GM19372 (cell line): ENCODE data around the gene OXCT2.
"Not testable (repeated sequence)": the region's sequence is repeated elsewhere in the genome, so short reads cannot be mapped to it uniquely, and the experiment has no call there.

ENCODE experiments used
- ATAC-seq: cut with Tn5 transposase; IDR thresholded peaks from one replicate; pipeline ENCODE4 v1.9.1; 2021; ENCODE audit warnings: mild to moderate bottlenecking, low read depth, moderate library complexity; ENCODE audit not compliant: unreplicated experiment

OXCT2 gene

DNA sequence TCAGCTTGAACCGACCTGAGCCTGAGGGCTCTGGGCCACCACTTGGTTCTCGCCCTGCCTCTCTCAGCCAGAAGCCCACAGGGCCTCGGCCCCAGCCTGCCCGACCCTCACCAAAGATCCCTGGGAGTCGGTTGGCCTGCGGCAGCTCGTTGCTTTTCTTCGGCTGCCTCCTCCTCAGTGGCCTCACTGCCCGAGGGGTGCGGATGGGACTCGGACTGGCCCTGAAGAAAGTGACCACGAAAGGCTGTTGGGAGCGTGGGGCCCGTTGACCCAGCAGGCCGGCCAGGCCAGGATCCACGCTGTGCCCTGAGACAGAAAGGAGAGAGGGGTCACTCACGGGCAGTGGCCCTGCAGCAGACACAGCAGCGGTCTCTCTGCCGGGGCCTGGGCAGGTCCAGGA is 6.6 kb downstream of the OXCT2 start:
- ATAC-seq: not testable (repeated sequence)

DNA sequence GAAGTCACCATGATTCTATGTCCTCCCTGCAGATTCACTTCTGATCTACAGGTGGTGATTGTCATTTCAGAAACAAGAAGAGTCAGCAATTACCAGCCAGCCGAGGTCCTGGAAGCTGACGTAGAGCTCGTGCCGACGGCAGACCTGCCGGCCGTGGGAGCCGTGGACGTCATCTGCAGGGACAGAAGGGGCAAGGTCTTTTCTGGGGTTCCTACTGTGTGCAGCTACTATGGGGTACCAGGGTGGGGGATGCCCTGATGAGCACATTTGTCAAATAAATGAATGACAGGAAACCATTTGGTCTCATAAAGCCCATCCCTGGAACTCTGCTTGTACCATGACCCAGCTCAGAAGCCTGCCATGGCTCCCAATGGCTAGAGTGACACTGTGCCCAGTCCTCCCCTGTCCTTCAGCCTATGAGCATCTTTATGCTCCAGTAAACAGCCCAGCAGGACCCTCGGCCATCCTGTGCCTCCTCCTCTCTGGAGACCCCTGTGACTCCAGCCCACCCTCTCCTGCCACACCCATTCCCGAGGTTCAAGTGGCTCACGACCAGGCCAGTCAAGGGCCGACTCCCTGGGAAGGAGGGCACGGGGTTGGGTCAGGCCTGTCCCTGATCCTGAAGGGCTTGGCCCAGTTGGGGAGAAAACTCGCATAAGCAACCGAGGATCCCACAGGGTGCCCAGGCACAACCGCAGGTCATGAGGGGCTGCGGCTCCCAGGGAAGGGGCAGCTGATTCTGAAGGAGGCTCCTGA is 7.4 kb downstream of the OXCT2 start:
- not testable (repeated sequence) for ATAC-seq

- ATAC-seq: no peak
Measured at GRCh38 chr1:39762550-39763540, 8.3 kb downstream of the OXCT2 start.

DNA sequence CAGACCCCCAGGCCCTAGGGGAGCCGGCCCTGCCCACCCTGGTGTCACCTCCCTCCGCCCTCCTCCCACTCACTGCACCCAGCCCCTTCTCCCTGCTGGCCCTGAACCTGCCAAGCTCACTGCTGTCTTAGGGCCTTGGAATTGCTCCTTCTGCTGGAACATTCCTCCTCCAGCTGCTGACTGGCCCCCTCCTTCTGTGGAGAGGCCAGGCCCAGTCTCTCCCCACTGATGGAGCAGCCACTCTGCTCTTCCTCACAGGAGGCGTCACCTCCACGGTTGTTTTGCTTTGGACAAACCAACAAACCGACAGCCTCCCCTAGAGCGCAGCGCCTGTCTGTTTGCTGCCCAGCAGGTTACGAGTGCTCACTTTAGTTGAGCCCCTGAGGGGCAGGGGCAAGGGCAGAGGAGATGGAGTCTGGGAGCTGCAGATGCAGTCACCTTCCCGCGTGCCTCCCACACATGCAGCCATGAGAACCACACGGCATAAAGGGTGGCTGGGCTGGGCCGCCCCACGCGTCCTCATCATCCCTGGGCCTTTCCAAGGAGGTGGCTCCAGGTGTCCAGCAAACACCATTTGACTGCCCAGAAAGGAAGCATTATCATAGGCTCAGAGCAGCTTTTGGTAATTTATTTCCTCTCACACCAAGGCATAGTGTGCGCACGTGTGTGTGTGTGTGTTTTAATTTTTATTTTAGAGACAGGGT is 9.4 kb downstream of the OXCT2 start:
- no peak for ATAC-seq

GRCh38 chr1:39761016-39761415 is 10.1 kb downstream of the OXCT2 start:
- no peak for ATAC-seq

DNA sequence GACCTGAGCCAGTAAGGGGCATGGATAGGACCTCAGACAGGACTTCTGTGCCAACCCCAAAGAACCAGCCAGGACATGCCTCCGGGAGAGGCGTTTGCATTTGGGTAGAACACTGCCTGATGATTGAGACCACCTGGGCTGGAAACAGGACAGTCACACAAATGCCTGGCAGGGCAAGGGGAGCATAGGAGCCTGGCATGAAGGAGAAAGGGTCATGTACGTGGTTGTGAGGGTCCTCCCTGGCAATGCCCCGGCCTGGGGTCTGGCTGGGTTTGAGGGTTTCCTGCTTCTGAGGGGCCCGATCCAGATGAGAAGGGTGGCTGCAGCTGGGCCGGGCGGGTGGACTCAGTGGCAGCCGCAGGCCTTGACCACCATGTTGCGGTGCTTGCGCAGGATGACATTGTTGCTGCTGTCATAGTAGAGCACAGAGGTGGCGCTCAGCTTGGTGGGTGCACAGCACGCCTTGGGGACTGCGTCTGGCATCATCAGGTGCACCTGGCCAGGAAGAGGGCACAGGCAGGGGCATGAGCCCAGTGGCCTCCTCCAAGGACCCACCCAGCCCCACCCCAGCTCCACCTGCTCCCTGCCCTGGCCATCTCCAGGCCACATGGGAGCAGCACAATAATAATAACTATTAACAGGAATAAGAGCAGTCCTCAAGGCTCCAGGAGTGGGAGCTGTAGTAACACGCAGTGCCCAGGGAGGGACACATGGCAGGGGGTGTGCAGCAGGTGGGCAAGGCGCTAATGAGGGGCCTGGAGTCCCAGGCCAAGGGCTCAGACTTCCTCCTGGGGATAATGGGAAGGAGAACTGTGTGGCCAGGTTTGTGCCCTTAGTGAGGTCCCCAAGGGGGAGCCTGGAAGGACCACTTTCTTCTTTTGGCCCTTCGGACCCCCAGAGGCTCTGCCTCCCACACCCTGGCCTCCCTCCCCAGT is 10.8 kb downstream of the OXCT2 start:
- ATAC-seq: no peak

DNA sequence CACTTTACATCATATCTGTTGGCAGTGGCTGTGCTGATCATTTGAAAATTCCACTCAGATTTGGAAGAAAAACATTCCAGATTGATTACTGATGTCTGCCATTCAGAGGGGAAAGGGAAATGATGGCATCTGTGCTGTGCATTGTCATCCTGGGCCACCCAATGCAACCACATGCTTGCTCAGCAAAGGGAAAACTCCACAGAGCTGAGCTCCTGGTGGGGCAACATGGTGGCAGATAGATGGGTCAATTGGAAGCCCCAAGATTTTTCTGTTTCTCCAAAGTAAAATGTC is 11.8 kb downstream of the OXCT2 start:
- ATAC-seq: no peak

DNA sequence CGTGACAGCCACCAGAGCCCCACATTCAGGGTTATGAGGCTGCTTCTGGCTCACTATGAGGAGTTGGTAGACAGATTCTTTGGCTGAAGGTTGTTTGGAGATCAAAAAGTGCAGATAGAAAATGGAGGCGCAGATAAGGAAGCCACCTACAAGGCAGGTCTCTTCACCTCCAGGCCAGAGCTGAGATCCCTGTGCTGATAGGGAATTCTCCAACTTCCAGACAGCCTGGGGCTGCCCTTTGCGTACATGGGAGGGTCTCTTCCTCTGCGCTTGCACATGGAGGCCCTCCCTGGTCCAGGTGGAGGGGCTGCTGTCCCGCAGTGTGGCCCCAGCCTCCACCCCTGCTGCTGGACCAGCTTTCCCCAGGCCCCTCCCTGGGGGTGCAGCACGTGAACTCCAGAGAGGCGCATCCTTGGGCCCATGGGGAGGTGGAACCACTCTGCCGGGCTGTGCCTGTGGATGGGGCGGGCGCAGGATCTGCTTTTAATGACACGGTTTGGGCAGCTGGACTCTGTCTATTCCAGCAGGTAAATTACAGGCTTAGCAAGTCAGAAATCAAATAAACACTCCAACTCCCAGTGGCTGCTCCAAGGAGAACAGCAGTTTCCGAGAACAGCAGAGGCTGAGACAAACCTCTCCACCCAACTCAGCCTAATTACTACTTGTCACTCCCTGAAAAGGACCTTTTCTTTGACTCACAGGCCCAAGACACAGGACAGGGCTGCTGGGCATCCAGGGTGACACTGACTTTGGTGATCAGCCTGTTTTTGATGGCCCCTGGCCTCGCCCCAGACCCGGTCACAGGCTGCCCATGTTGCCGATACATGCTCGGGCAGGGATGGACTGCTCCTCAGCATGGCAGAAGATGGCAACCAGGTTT is 12.4 kb downstream of the OXCT2 start:
- ATAC-seq: no peak

DNA sequence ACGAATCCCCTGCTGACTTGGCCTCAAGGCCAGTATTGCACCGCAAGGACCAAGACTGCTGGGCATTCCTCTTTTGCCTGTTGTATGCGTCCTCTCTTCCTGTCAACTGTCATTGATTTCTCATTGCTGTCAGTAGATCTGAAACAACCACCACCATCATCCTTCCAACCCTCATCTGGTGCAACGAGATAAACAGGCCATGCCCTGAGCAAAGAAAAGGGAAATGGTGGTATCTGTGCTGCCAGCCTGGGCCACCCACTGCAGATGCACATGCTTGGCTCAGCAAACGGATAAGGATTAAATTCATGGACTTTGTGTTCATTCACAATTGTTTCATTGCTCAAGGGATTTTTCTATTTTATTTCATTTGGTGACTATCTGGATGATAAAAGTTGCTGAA is 13.6 kb downstream of the OXCT2 start:
- no peak for ATAC-seq

GRCh38 chr1:39755965-39756659 is 15.0 kb downstream of the OXCT2 start:
- no peak for ATAC-seq

DNA sequence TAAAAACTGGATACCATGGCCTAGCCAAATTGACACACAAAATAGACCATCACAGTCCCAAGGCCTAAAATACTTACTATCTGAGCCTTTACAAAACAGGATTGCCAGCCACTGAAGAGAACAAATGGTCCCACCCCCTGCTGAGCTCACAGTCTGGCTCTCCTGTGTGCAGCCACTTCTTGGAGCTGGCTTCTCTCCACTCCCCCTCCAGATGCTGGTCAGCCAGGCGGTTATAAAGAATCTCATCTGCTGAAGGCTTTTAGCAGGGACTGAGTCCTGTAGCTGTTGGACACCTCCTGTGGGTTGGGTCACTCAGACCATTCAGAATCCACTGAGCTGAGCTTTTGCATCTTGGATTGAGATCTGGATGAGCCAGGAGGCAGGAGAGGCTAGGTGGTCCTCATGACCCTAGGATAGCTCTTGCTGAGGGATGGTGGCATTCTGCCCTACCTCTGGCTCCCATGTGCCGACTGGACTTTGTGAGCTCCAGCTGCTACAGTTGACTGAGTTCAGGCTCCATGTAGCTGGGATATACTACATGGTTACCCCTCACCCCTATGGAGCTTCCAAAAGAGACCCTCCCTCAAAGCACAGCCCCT is 16.1 kb downstream of the OXCT2 start:
- no peak for ATAC-seq

DNA sequence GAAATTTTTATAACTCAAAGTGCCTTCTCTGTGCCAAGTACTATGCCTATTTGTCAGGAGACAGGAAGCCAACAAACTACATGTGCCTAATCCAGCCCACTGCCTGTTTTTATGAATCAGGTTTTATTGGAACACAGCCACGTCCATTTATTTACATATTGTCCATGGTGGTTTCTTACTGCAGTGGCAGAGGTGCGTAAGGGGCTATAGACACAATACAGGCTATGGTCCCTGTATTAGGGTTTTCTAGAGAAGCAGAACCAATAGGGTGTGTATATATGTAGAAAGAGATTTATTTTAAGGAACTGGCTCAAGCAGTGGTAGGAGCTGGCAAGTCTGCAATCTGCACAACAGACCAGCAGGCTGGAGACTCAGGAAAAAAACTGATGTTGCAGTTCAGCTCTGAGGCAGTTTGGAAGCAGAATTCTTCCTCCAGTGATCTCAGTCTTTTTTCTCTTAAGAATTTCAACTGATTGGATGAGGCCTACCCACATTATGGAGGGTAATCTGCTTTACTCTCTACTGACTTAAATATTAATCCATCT is 17.1 kb downstream of the OXCT2 start:
- no peak for ATAC-seq

DNA sequence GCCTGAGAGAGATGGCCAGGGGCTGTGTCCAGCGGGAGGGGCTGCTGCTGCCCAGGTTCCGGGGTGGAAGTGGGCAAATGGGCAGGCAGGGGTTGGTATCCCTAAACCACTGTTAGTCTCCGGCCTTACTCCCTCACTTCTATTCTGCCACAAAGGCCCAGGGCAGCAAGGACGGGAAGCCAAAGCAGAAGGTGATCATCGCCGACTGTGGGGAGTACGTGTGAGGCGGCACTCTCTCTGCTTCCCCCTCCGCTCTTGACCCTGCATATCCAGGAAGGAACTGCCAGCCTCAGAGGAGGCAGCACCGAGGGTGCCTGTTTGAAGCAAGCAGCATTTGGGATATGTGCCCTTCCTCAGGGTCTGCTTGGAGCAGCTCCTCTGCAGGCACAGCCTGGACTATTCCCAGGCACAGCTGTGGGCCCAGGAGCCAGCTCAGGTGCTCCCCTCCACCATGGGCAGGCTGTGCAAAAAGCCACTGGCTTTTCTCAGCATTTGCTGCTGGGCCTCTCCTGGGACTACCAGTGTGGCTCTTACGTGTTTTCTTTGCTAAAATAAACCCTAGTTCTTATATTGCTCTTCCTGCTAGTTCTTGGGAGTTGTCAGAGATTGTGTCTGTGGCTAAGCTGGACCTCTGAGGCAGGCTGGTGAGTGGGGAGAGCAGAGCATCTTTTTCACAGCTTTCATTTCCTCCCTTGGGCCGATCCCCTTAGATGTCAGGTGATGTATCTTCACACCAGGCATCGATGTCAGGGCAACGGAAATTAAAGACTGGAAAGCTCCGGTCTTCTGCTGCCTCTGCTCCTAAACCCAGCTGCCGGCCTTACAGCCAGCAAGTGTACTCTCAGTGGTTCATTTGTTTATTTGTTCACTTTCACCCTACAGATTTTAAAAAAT is 17.8 kb downstream of the OXCT2 start:
- no peak for ATAC-seq

GRCh38 chr1:39752703-39753102 is 18.4 kb downstream of the OXCT2 start:
- ATAC-seq: no peak

GRCh38 chr1:39751595-39751994 is 19.6 kb downstream of the OXCT2 start:
- no peak for ATAC-seq

- ATAC-seq: no peak
Measured at GRCh38 chr1:39745016-39745670, 26.0 kb downstream of the OXCT2 start.
